ENCODE measurements around the gene KLHL25.

The KLHL25 gene

DNA sequence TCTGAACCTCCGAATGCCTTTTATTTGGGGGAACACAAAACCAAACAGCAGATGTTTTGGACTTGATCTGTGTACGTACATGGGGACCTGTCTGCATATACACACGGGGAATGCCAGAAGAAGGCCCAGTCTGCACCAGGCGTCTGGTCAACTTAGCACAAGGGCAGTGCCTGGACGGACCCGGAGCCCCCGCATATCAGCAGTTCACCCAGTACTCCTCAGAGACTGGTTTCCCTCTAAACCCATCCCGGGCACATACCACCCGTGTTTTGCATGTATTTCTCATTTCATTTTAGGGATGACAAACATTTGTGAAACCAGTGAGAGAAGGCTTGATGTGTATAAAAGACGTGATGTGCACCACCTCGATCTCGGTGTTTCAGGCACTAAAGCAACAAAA lies 49.7 kb downstream of the KLHL25 start:
- no peak overlapping the region for H4K91ac ChIP-seq (ENCODE audit: low read depth, low read length)
- H2BK5ac ChIP-seq (ENCODE audit: low read depth, low read length, poor library complexity) = no peak overlapping the region
- H3K4me3 ChIP-seq (ENCODE audit: low read depth, low read length) = no peak overlapping the region
- no peak overlapping the region for H3K4ac ChIP-seq (ENCODE audit: low read depth, low read length)
- H3K14ac ChIP-seq (ENCODE audit: low read length) = no peak overlapping the region
- WGBS (ENCODE audit: extremely low coverage, insufficient coverage, insufficient read length) = no CpG with 5 or more reads among the region's 12 CpGs
- H3K27me3 ChIP-seq (ENCODE audit: insufficient read depth, low read length) = no peaks in the 10 kb centered on the region
- H3K36me3 ChIP-seq (ENCODE audit: control insufficient read depth in 1 of 2, insufficient read depth in 2 of 2, low read length in 2 of 2) = peaks cover 54 to 69% of the 10 kb centered on the region in 2 experiments
- no peak overlapping the region for H3K23ac ChIP-seq (ENCODE audit: low read length)
- no peak overlapping the region for H2AFZ ChIP-seq (ENCODE audit: insufficient read depth, low read length, poor library complexity)
- no peak overlapping the region for H4K12ac ChIP-seq (ENCODE audit: low read depth, low read length)
- no peak overlapping the region for H3K27ac ChIP-seq (ENCODE audit: low read depth, low read length)
- no peaks in the 10 kb centered on the region for H3K79me1 ChIP-seq (ENCODE audit: low read length)
- H2BK12ac ChIP-seq (ENCODE audit: low read length) = no peak overlapping the region
- no peak for DNase-seq
- no peak overlapping the region for H2BK120ac ChIP-seq (ENCODE audit: insufficient read depth, low read length, poor library complexity)
- H3K79me2 ChIP-seq (ENCODE audit: control insufficient read depth, insufficient read depth, low read length, poor library complexity) = no peaks in the 10 kb centered on the region
- H3K9me3 ChIP-seq (ENCODE audit: insufficient read depth, low read depth, low read length) = no peaks in the 10 kb centered on the region
- H3K9ac ChIP-seq (ENCODE audit: low read length) = no peak overlapping the region
- no peak overlapping the region for H3K18ac ChIP-seq (ENCODE audit: low read length)
- H2AK5ac ChIP-seq (ENCODE audit: low read length) = no peak overlapping the region
- no peaks in the 10 kb centered on the region for H3K4me1 ChIP-seq (ENCODE audit: control insufficient read depth in 1 of 2, insufficient read depth in 2 of 2, low read length in 2 of 2)
- no peak overlapping the region for H3K4me2 ChIP-seq (ENCODE audit: low read length)
- no peak overlapping the region for H4K8ac ChIP-seq (ENCODE audit: low read depth, low read length)

- H2AK5ac ChIP-seq (ENCODE audit: low read length) = no peak overlapping the region
- WGBS (ENCODE audit: extremely low coverage, insufficient coverage, insufficient read length) = no CpG with 5 or more reads among the region's 10 CpGs
- H3K23ac ChIP-seq (ENCODE audit: low read length) = no peak overlapping the region
- H2AFZ ChIP-seq (ENCODE audit: insufficient read depth, low read length, poor library complexity) = no peak overlapping the region
- H2BK5ac ChIP-seq (ENCODE audit: low read depth, low read length, poor library complexity) = no peak overlapping the region
- no peak overlapping the region for H4K91ac ChIP-seq (ENCODE audit: low read depth, low read length)
- H4K8ac ChIP-seq (ENCODE audit: low read depth, low read length) = no peak overlapping the region
- H3K4me2 ChIP-seq (ENCODE audit: low read length) = no peak overlapping the region
- no peak overlapping the region for H3K4ac ChIP-seq (ENCODE audit: low read depth, low read length)
- peaks cover 52 to 70% of the 10 kb centered on the region in 2 experiments for H3K36me3 ChIP-seq (ENCODE audit: control insufficient read depth in 1 of 2, insufficient read depth in 2 of 2, low read length in 2 of 2)
- no peaks in the 10 kb centered on the region for H3K9me3 ChIP-seq (ENCODE audit: insufficient read depth, low read depth, low read length)
- H3K79me2 ChIP-seq (ENCODE audit: control insufficient read depth, insufficient read depth, low read length, poor library complexity) = no peaks in the 10 kb centered on the region
- DNase-seq = no peak
- H3K4me1 ChIP-seq (ENCODE audit: control insufficient read depth in 1 of 2, insufficient read depth in 2 of 2, low read length in 2 of 2) = no peaks in the 10 kb centered on the region
- no peak overlapping the region for H3K18ac ChIP-seq (ENCODE audit: low read length)
- H3K9ac ChIP-seq (ENCODE audit: low read length) = no peak overlapping the region
- no peaks in the 10 kb centered on the region for H3K27me3 ChIP-seq (ENCODE audit: insufficient read depth, low read length)
- H3K14ac ChIP-seq (ENCODE audit: low read length) = no peak overlapping the region
- H2BK120ac ChIP-seq (ENCODE audit: insufficient read depth, low read length, poor library complexity) = no peak overlapping the region
- H4K12ac ChIP-seq (ENCODE audit: low read depth, low read length) = no peak overlapping the region
- no peak overlapping the region for H2BK12ac ChIP-seq (ENCODE audit: low read length)
- H3K27ac ChIP-seq (ENCODE audit: low read depth, low read length) = no peak overlapping the region
- H3K79me1 ChIP-seq (ENCODE audit: low read length) = no peaks in the 10 kb centered on the region
- no peak overlapping the region for H3K4me3 ChIP-seq (ENCODE audit: low read depth, low read length)
Measured at GRCh38 chr15:85744579-85744978, 50.1 kb downstream of the KLHL25 start.

- peaks cover 45 to 63% of the 10 kb centered on the region in 2 experiments for H3K36me3 ChIP-seq (ENCODE audit: control insufficient read depth in 1 of 2, insufficient read depth in 2 of 2, low read length in 2 of 2)
- no peaks in the 10 kb centered on the region for H3K79me1 ChIP-seq (ENCODE audit: low read length)
- no peak overlapping the region for H3K14ac ChIP-seq (ENCODE audit: low read length)
- H3K27ac ChIP-seq (ENCODE audit: low read depth, low read length) = no peak overlapping the region
- H3K4me2 ChIP-seq (ENCODE audit: low read length) = no peak overlapping the region
- H3K4me3 ChIP-seq (ENCODE audit: low read depth, low read length) = no peak overlapping the region
- H4K91ac ChIP-seq (ENCODE audit: low read depth, low read length) = no peak overlapping the region
- H3K27me3 ChIP-seq (ENCODE audit: insufficient read depth, low read length) = no peaks in the 10 kb centered on the region
- no peak overlapping the region for H3K4ac ChIP-seq (ENCODE audit: low read depth, low read length)
- WGBS (ENCODE audit: extremely low coverage, insufficient coverage, insufficient read length) = no CpG with 5 or more reads among the region's 14 CpGs
- H4K12ac ChIP-seq (ENCODE audit: low read depth, low read length) = no peak overlapping the region
- no peak overlapping the region for H4K8ac ChIP-seq (ENCODE audit: low read depth, low read length)
- H2BK12ac ChIP-seq (ENCODE audit: low read length) = no peak overlapping the region
- no peak overlapping the region for H3K18ac ChIP-seq (ENCODE audit: low read length)
- no peaks in the 10 kb centered on the region for H3K4me1 ChIP-seq (ENCODE audit: control insufficient read depth in 1 of 2, insufficient read depth in 2 of 2, low read length in 2 of 2)
- H2AK5ac ChIP-seq (ENCODE audit: low read length) = no peak overlapping the region
- H3K23ac ChIP-seq (ENCODE audit: low read length) = no peak overlapping the region
- H3K79me2 ChIP-seq (ENCODE audit: control insufficient read depth, insufficient read depth, low read length, poor library complexity) = no peaks in the 10 kb centered on the region
- DNase-seq = no peak
- H3K9me3 ChIP-seq (ENCODE audit: insufficient read depth, low read depth, low read length) = no peaks in the 10 kb centered on the region
- peak overlapping the region; percentile 25 for H3K9ac ChIP-seq (ENCODE audit: low read length)
- H2BK120ac ChIP-seq (ENCODE audit: insufficient read depth, low read length, poor library complexity) = no peak overlapping the region
- H2AFZ ChIP-seq (ENCODE audit: insufficient read depth, low read length, poor library complexity) = no peak overlapping the region
- H2BK5ac ChIP-seq (ENCODE audit: low read depth, low read length, poor library complexity) = no peak overlapping the region
Measured at GRCh38 chr15:85743392-85744055, 51.2 kb downstream of the KLHL25 start.

- H2BK120ac ChIP-seq (ENCODE audit: insufficient read depth, low read length, poor library complexity) = no peak overlapping the region
- H2AK5ac ChIP-seq (ENCODE audit: low read length) = no peak overlapping the region
- no peak overlapping the region for H3K9ac ChIP-seq (ENCODE audit: low read length)
- no peak overlapping the region for H3K4me2 ChIP-seq (ENCODE audit: low read length)
- no peak overlapping the region for H3K23ac ChIP-seq (ENCODE audit: low read length)
- H4K12ac ChIP-seq (ENCODE audit: low read depth, low read length) = no peak overlapping the region
- no peak overlapping the region for H4K8ac ChIP-seq (ENCODE audit: low read depth, low read length)
- no peaks in the 10 kb centered on the region for H3K9me3 ChIP-seq (ENCODE audit: insufficient read depth, low read depth, low read length)
- no peak for DNase-seq
- H3K4me3 ChIP-seq (ENCODE audit: low read depth, low read length) = no peak overlapping the region
- no peak overlapping the region for H3K27ac ChIP-seq (ENCODE audit: low read depth, low read length)
- no peaks in the 10 kb centered on the region for H3K79me2 ChIP-seq (ENCODE audit: control insufficient read depth, insufficient read depth, low read length, poor library complexity)
- no peak overlapping the region for H3K4ac ChIP-seq (ENCODE audit: low read depth, low read length)
- H4K91ac ChIP-seq (ENCODE audit: low read depth, low read length) = no peak overlapping the region
- H3K4me1 ChIP-seq (ENCODE audit: control insufficient read depth in 1 of 2, insufficient read depth in 2 of 2, low read length in 2 of 2) = no peaks in the 10 kb centered on the region
- H3K18ac ChIP-seq (ENCODE audit: low read length) = no peak overlapping the region
- H3K27me3 ChIP-seq (ENCODE audit: insufficient read depth, low read length) = no peaks in the 10 kb centered on the region
- no peak overlapping the region for H3K14ac ChIP-seq (ENCODE audit: low read length)
- H3K36me3 ChIP-seq (ENCODE audit: control insufficient read depth in 1 of 2, insufficient read depth in 2 of 2, low read length in 2 of 2) = peaks cover 47 to 59% of the 10 kb centered on the region in 2 experiments
- H2BK12ac ChIP-seq (ENCODE audit: low read length) = no peak overlapping the region
- no peak overlapping the region for H2BK5ac ChIP-seq (ENCODE audit: low read depth, low read length, poor library complexity)
- no CpG with 5 or more reads among the region's 8 CpGs for WGBS (ENCODE audit: extremely low coverage, insufficient coverage, insufficient read length)
- H3K79me1 ChIP-seq (ENCODE audit: low read length) = no peaks in the 10 kb centered on the region
- H2AFZ ChIP-seq (ENCODE audit: insufficient read depth, low read length, poor library complexity) = no peak overlapping the region
Measured at GRCh38 chr15:85742186-85742821, 52.4 kb downstream of the KLHL25 start.
